Islet of Langerhans (tissue), 1 donor: Measurements from ENCODE around the gene PAX2.

Source experiments
- FAIRE-seq: peaks from one replicate; lab custom pipeline; 2011; peaks lifted over from hg19 to GRCh38; lab: Jason Lieb, UNC

The PAX2 gene

DNA sequence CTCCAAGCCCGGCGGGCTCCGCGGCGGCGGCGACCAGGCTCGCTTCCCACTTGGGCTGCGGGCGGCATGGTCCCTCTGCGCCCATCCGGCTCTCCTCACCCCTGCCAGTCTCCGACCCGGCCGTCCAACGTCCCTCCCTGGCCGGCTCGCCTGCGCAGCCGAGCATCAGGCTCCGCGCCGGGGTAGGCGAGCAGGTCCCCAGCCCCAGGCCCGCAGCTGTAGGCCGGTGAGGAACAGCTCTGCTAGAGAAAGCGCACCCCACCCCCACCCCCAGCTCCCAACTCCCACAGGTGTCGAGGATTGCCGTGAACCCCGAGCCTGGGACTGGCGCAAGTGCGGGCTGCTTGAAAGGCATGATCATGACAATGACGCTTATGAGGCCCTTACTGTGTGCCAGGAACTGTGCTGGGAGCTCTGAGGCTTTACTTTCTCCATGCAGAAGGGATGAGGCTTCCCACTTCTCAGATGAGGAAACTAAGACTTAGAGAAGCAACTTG lies 20.8 kb upstream of the PAX2 start:
- no peak for FAIRE-seq

DNA sequence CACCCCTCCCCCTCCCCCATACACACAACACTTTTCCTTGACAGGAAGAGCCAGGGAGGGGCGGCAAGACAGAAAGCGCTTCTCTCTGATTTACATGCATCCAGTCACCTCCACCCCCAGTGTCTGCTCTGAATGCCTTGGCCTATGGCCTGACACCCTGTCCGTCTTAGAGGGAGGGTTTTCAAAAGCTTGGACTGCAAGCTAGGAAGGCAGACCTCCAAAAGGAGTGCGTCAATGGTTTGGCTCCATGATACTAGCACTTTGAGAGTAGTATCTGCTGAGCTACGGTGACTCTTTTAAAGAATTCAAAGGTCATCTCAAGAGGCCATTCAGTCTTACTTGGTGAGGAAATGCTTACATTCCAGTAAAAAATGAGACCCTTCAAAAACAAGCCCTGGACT lies 20.3 kb upstream of the PAX2 start:
- FAIRE-seq: no peak

DNA sequence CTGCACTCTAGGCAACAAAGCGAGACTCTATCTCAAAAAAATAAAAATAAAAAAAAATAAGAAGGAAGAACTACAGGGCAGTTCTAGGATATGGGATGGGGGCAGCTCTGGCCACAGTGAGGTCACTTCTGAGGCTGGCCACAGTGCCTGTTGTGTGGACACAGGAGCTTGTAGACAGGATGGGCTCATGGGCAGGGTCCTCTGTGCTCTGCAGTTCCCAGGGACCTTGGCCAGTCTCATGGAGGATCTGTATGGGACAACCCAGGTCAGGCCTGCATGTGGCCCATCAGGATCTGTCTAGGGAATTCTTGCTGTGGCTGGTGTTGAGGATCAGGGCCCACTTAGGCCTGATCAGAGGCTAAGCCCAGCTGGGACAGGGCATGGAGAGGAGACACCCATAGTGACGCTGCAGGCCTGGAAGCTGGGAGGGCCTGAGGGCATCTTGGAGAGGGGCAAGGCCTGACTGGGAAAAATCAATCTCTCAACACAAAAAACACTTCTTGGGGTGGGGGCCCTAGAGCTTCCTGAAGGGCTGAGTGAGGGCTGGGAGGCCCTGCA lies 19.4 kb upstream of the PAX2 start:
- no peak for FAIRE-seq

DNA sequence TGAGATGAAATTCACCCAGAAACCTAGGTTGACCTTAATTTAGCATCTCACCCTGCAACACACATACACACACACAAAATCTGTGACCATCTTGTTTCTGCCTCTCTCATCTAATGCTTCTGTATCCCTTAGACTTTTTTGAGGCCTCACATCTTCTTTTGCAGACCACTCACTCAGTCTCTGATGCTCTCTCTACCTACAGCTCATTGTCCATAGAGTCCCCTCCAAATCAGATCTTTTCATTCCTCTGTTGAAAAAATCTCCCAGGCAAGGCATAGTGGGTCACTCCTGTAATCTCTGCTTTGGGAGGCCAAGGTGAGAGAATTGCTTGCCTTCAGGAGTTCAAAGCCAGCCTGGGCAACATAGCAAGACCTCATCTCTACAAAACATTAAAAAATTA lies 17.6 kb upstream of the PAX2 start:
- no peak for FAIRE-seq

DNA sequence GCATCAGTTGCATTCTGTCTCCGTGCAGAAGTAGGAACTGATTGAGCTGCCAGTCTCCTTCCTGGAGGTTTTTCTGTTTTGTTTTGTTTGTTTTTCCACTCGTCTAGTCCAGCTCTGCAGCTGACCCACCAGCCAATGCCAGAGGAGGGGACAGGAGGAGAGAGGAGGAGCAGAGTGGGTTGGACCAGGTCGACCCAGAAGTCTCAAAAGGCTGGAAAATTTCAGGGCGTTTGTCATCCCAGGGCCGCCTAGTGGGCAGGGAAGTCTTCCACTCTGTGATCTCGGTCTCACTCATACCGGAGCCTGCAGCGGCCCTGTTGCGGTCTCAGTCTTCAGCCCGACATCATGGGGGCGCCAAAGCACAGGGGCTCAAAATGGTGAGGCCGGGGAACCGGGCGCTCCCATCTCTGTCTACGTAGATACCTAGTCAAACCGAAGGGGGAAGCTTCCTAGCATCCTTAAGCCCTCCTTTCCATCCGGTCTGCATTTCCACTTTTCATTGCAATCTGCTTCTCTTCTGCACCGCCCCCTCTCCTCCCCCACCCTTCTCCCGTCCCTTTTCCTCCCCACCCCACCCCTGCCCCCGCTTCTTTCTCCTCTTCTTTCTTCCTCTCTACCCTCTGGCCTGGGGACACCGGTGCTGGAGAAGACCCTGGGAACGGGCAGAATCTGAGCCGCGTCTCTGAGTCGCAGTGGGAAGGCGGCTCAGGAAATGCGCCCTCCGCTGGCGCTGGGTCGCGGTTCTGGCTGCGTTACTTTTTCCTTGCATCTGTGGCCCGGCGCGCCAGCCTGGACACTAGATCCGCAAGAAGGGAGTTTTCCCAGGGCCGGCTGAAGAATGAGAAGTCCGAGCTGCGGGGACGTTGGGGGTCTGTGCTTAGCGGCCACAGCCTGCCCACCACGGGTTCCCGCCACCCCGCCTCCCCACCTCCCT lies 16.2 kb upstream of the PAX2 start:
- FAIRE-seq: no peak

DNA sequence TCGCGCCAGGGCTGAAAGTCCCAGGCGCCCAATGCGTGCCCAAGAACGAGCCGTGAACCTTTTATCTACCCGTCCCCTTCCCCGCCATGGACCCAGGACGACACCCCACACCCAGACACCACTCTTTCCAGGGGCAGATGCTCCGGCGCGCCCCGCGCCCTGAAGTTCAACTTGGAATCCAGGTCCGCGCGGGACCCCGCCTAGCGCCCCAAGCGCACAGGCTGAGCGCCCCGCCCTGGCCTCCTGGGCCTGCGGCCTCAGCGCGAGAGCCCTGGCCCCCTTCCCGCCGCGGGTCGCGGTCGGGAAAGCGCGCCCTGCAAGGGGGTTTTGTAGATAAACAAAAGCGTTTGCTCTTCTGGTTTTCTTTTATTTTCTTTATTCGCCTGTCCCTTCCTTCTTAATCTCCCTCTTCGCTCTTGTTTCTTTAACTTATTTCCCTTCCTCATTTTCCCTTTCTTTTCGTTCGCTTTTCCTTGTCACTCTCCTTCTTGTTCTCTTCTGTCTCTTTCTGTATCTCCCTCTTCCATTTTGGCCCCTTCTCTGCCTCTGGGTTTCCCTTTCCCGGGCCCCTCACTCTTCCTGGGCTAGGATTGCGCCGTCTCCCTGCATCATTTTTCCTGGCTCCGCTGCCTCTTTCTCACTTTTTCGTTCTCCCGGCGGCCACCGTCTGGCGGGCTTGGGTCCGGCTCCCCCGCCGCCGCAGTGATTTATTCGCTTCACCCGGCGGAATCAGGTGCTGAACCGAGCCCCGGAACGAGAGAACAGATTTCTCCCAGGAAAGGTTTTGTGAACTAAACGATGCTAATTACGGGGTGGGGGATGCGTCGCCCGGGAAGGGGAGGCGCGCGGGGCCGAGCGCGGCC lies 15.3 kb upstream of the PAX2 start:
- no peak for FAIRE-seq

DNA sequence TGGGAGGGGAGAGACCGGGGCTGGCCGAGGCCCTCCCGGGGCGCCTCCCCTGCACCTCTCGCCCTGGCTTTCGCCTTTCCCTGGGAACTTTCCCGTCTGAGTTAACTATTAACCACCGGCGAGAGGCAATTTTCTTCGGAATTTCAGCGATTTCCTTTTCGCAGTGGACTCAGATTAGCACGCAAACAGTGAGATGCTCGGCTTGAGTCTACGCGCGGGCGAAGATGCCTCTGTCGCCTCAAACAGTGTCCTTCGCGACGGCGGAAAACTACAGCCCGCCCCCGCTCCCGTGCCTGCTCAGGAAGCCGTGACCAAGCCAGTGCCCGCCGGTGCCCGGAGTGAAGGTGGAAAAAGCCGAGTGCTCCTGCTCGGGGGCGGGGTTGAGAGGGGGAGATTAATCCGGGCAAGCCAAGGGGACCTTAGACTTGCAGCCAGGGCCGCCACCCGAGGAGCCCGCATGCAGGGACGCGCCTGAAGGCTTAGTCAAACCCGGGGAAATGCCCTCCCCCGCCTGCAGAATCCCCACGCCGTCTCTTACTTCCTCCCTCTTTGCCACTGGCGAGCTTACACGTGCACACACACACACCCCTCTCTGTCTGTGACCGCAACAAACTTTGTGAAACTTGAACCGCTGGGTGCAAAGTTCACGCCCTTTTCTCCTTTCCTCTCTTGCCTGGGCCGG lies 14.5 kb upstream of the PAX2 start:
- FAIRE-seq: no peak

DNA sequence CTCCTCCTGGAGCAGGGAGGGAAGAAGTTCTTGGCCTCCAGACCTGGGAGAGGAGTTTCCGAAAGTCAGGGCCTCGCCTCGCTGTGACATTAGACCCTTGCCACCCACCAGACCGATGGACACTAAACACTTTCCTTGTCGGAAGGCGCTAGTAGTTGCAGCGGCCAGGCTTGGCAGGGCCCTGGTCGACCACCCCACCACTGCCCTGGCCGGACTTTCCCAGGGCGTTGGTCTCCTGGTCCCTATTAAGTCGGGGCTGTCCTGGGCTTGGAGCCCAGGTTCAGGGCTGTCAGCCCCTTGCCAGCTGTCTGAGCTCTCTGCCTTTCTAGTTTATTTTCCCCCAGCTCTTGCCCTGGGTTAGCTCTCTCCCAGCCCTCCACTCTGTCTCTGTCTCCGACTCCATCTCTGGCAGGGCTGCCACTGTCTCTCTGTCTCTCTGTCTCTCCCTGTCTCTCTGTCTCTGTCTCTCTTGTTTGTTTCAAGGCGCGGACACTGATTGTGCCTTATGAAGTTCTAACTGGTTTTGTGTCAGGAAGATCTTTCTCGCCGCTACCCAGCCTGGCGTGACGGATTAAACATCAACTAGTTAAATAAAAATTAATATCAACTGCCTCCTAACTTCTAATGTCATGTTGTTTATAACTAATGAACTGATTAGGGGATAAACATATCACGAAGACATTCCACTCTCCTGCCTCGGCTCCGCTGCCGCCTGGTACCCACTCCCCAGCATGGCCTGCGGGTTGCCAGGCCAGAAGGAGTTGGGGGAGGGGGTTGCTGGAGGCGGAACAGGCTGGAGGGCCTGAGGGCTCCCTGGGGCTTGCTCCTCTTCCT lies 13.8 kb upstream of the PAX2 start:
- FAIRE-seq: no peak

DNA sequence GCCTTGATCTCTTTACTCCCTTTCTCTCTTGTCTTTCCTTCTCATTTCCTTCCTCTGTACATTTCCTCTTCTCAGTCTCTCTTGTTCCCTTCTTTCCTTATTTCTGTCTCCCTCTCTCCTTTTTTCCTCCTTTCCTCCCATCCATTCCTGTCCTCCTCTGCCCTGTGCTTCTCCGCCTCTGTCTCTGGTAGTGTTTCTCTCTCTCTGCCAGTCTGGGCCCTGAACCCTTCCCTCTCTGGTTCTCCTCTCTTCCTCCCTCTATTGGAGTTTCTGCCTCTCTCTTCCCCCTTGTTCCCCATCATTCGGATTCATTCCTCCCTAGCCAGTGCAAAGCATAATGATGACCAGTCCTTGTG lies 13.2 kb upstream of the PAX2 start:
- no peak for FAIRE-seq

DNA sequence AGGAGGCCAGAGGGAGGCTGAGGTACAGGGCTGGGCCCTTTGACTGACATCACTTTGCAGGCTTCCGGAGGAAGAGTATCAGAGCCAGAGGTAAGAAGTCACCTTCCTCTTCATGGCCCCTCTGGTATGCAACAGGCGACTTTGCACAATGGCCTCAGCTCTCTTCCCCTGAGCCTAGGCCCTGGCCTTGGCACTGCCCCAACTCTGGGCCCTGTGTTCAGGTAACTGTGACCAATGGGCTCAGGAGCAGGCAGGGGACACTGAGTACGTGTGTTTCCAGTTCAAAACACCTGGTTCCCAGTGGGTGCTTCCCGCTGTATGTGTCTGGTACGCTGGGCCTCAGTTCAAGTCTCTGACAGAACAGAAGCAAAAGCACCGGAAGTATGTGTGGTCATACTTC lies 12.1 kb upstream of the PAX2 start:
- no peak for FAIRE-seq

DNA sequence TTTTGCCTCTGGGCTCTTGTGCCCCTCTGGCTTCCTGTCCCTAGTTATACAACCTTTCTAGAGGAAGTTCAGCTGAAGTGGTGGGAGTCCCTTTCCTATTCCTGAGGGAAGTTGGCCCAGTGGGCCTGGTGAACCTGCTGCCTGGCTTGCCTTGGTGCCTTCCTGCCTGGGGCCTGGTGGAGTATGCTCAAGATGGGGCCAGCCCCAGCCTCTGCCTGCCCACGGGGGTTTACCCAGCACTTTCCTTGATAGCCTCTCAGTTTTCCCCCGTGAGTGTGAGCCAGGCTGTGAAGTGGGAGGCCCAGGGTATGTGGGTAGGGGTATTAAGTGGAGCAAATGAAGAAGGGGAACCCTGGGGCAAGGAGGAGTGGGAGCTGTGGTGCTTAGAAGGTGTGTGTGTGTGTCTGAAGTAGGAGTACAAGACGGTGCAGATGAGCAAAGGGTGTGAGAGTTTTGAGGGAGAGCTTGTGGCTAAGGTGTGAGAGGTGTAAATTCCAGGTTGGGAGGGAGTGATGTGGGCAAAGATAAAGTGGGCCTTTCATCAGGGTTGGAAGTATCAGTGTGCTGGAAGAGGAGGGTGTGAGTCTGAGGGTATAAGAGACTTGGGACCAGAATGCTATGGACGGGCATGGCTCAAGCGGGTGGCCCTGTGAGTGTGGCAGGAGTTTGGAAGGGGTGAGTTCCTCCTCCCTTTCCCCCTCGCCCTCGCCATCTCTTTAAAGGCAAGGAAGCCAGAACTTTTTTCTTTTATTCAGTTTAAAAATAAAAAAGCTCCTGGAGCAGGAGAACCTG lies 10.9 kb upstream of the PAX2 start:
- FAIRE-seq: no peak

DNA sequence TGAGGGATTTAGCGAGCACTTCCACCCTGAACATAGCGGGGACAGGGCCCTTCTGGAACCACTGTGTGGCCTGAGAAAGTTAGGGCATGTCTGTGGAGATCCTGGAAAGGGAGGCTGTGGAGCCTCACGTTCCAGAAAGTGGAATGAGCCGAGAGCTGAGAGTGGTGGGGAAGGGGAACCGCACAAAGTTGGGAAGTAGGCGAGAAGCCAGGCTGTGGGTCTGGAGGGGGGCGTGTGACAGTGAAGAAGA lies 10.4 kb upstream of the PAX2 start:
- FAIRE-seq: no peak

DNA sequence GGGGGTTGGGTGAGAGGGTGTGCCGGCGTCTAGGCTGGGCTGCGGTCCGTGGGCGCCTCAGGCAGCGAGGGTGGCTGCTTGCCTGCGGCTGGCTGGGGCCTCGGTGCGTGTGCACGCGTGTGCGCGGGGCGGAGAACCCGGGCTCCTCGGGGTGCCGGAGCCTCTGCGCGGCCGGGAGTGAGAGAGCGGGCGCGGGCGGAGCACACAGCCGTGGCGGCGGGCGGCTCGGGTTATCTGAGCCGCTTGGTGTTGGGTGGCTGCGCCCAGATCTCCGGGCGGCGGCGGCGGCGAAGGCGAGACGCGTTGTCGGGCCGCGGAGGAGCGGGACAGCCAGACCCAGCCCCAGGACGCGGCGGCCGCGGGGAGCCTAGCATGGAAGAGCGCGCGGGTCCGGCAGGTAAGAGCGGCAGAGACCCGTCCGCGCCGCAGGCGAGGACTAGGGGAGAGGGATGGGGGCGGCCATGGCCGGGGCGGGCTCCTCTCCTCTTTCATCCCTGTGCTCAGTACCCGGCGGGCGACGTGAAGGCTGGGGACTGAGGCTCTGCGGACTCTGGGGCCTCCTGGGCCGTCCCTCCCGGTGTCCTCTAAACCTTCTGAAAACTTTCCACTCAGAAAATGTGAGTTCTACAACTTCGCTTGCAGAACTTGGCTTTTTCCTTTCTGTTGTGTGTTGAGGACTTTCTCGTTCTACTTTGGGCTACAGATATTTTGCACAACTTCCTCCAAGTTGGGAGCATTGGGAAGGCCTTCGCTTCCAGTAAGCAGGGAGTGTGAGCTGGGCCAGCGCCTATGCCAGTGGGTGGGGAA lies 9.8 kb upstream of the PAX2 start:
- no peak for FAIRE-seq

DNA sequence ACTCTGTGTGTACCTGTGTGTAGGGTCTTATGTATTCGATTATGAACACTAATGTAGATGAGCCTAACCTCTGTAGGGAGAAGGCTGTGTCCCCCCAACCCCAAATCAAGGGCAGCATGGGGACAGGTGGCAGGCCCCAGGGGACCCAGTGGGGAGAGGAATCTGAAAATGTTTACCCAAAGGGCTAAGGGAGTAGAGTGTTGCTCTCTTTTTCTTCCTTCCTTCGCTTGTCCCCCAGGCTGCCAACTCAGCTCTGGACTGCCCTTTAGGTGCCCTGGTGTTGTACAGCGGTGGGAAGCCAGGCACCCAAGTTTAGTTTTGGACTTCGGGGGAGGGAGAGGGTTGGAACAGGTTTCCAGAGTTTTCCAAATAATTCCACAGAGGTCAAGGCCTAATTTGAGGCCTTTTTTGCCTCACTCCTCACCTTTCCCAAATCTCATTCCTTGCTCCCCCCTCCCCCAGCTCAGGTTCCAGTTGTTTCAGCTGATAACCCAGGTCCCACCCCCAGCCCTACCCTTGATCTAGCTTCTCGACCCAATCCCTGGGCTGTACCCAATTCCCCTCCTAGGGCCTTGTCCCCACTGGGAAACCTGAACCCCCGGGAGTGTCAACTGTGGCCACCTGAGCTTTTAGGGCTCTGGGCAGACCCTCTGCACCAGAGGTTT lies 9.1 kb upstream of the PAX2 start:
- no peak for FAIRE-seq

DNA sequence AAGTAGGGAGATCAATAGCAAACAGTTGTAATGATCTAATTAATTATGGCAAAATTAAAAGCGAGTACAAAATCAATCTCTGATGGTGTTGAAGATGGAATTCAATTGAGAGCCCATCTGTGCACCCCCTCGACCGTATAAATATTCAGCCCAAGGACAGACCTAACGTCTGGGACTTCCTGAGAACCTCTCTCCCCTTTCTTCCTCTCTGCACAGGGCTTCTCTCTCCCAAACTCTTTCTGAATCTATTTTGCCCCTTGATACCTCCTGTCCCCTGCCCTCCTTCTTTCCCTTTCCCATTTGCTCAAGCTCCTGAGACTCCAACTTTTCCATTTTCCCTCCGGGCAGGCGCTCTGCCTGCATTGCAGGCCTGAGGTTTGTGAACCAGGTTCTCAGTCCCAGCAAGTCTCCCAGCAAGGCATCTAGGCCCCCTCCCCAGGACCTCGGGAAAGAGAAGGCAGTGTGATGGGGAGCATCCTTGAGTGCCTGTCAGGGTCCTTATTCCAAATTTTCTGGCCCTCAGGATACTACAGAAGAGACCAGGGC lies 8.5 kb upstream of the PAX2 start:
- FAIRE-seq: no peak

DNA sequence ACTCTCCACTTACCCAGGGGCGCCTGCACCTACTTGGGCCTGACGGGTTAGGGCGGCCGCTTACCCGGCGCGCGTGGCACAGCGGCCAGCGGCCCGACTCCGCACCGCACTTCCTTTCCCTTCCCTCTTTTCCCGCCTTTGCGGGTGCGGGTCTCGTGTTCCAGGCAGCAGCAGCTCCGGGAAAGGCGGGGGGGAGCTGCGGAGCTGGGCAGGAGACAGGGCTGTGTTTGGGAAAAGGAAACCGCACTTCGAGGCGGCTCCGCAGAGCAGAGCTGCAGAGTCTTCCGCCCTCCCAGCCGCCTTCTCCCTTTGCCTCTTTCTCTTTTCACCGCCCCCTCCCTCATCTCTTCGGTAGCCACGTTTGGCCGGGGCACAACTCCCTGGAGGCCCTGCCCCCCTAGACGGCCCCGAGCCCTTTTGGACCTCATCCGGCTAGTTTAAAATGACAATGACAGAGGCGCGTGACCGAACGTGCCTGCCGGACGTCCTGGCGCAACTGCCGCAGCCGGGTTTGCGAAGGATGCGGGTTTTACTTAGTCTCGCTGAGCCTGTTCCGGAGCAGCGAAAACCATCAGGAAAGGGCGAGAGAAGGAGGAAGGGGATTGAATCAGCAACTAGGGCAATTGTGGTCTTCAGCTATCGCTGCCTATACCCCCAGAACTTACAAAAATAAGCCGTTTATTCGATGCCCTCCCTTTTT lies 7.9 kb upstream of the PAX2 start:
- no peak for FAIRE-seq

DNA sequence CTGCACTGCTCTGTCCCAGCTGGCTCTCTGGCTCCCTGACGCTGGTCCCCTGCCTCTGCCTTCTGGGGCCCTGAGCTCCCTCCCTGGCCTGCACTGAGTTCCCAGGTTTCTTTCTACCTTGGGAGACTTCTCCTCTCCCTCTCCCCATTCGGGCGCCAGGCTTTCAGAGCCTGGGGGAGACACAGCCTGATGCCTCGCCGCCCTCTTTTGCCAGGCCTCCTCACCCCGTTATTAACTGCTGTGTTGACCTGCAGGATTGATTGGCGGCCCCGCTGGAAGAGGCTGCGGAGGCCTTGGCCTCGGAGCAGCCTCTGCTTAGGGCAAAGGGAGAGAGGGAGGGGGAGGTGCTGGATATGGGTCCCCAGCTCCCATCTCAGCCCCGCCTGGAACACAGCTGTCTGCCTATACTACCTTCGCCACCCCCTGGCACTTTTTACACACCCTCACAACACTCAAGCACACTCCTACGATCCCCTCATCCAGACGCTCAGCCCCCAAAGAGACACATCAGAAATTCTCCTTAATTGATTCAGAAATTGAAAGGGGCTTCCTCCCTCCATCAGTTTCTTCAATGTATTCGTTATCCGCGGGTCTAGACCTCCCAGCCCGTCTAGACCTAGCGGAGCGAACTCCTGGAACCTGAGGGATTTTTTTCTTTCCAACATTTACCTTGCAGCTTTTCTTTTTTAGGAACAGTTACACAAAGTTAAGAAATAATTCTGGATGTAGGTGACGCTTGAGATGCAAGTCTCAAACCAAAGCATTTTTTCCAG lies 7.1 kb upstream of the PAX2 start:
- no peak for FAIRE-seq
